ENCODE results near the gene C3orf38. TPM values are rescaled to one million over a fixed set of nuclear protein-coding genes. Genes with fewer than 3 reads are reported as not detected.
A peak's percentile ranks its signal among the peaks of the same experiment; 100 is the strongest.
"Not testable (repeated sequence)": the region's sequence is repeated elsewhere in the genome, so short reads cannot be mapped to it uniquely, and the experiment has no call there.

The C3orf38 gene
- 10.7 and 12.5 TPM in 2 replicates for total RNA-seq (2014; rRNA removed; shearing (Covaris generic); ENCODE audit: low replicate concordance)

GRCh38 chr3:88149509-88150362 is at the start of gene C3orf38:
Gene C3orf38, plus strand, starts transcription at chr3:88149959. Its CDS starts 94 bp downstream, at chr3:88150053.
- in situ Hi-C loops (cut with HindIII; ENCODE audit: low pct_unique_long_range_greater_than_20kb, low sequenced_read_pairs) = no loop called here
- peak; percentile 87 for DNase-seq (ENCODE audit: low read depth)

- in situ Hi-C loops (cut with HindIII; ENCODE audit: low pct_unique_long_range_greater_than_20kb, low sequenced_read_pairs) = no loop called here
- no peak for DNase-seq (ENCODE audit: low read depth)
Observed at GRCh38 chr3:88101142-88101541, 48.6 kb upstream of the C3orf38 start.

- no peak for DNase-seq (ENCODE audit: low read depth)
- in situ Hi-C loops (cut with HindIII; ENCODE audit: low pct_unique_long_range_greater_than_20kb, low sequenced_read_pairs) = no loop called here
Observed at GRCh38 chr3:88105325-88105724, 44.4 kb upstream of the C3orf38 start.

DNA sequence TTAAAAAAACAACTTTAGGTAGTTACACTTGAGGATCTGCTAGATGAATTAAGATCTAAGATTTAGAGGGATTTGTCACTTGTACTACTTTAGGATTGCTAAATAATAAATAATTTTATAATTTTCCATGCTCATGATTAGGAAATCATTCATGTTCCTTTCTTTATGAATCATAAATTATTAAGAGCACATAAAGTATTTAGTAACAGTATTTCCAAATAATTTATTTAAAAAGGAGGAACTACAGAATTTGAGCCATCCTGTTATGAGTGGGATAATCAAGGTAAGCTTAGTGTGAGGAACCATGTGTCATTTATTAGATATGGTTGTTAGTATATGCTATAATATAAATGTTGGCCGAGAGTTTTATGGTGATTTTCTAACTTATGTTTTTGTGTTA is 37.5 kb upstream of the C3orf38 start:
- DNase-seq (ENCODE audit: low read depth) = no peak
- in situ Hi-C loops (cut with HindIII; ENCODE audit: low pct_unique_long_range_greater_than_20kb, low sequenced_read_pairs) = no loop called here

DNA sequence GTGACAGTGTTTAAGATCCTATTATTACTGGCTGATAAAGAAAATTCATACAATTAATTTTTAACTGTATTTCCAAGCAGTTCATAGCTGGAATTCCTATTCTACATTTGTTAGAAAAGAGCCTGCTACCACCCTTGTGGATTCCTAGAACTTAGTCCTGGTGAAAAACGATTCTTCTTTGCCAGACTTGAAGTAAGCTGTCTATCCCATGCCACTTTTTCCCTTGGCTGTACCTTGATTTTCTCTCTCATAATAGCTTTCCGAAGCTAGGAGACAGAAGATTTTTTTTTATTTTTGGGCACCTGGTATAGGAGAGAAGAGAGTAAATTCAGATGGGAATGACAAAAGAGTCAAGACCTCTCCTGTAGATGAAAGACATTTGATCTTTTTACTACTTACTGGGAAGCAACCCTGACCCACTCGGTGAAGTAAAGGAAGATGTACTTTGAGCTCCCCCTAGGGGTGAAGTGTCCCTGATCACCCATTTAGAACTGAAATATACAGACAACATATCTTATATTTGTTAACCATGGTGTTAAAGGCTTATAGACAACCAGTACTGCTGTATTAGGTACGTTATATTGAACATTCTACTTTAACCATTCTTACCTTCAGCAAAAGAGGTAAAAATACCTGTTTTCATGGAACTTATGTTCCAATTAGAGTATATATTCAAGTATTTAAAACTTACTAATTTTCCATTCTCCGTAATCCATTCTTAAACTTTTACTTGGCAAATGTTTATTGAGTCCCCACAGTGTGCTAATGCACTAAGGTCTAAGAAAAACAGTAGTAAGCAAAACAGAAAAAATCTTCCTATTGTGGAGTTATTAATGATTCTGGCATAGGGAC is 36.2 kb upstream of the C3orf38 start:
- DNase-seq (ENCODE audit: low read depth) = peak; percentile 30
- in situ Hi-C loops (cut with HindIII; ENCODE audit: low pct_unique_long_range_greater_than_20kb, low sequenced_read_pairs) = no loop called here

- DNase-seq (ENCODE audit: low read depth) = no peak
- in situ Hi-C loops (cut with HindIII; ENCODE audit: low pct_unique_long_range_greater_than_20kb, low sequenced_read_pairs) = no loop called here
Observed at GRCh38 chr3:88114878-88115549, 34.7 kb upstream of the C3orf38 start.

DNA sequence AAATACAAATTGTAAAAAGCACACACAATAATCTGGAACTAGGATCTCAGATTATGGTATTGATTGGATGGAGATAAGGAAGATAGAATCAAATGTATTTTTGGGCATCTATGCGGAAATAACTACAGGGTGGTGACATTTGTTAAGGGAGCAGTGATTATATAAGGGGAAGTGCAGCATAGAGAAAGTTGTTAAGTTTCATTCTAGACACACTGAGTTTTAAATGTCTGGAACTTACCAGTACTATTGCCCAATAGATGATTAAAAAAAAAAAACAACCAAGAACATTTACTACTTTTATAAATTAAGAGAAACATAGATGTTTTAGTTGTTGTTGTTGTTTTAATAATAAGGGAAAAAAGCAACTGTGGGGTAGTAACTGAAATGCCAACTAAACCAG is 32.1 kb upstream of the C3orf38 start:
- in situ Hi-C loops (cut with HindIII; ENCODE audit: low pct_unique_long_range_greater_than_20kb, low sequenced_read_pairs) = no loop called here
- DNase-seq (ENCODE audit: low read depth) = no peak

GRCh38 chr3:88118603-88119002 is 31.2 kb upstream of the C3orf38 start:
- DNase-seq (ENCODE audit: low read depth); in situ Hi-C loops (cut with HindIII; ENCODE audit: low pct_unique_long_range_greater_than_20kb, low sequenced_read_pairs): not testable (repeated sequence)

GRCh38 chr3:88123526-88123925 is 26.2 kb upstream of the C3orf38 start:
- in situ Hi-C loops (cut with HindIII; ENCODE audit: low pct_unique_long_range_greater_than_20kb, low sequenced_read_pairs) = no loop called here
- no peak for DNase-seq (ENCODE audit: low read depth)

DNA sequence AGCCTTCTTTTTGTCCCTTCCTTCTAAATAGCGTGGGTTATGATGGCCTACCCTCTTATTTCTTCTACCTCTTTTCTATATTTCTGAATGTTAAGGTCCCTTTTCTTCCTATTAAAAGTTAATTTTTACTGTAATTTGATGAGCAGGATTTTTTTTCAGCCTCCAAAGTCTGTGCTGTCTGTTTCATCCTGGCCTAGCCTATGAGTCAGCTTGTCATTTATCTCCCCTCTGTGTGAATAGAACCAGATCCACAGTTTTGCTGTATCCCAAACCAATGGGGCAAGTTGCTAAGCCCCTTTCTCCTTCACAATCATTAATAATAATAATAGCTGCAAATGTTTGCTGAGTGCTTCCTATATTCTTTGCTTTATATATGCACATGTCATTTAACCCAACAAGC is 18.1 kb upstream of the C3orf38 start:
- in situ Hi-C loops (cut with HindIII; ENCODE audit: low pct_unique_long_range_greater_than_20kb, low sequenced_read_pairs) = no loop called here
- no peak for DNase-seq (ENCODE audit: low read depth)

- in situ Hi-C loops (cut with HindIII; ENCODE audit: low pct_unique_long_range_greater_than_20kb, low sequenced_read_pairs) = no loop called here
- no peak for DNase-seq (ENCODE audit: low read depth)
Observed at GRCh38 chr3:88132894-88133293, 16.9 kb upstream of the C3orf38 start.

- DNase-seq (ENCODE audit: low read depth) = no peak
- in situ Hi-C loops (cut with HindIII; ENCODE audit: low pct_unique_long_range_greater_than_20kb, low sequenced_read_pairs) = no loop called here
Observed at GRCh38 chr3:88133711-88134263, 16.0 kb upstream of the C3orf38 start.

- in situ Hi-C loops (cut with HindIII; ENCODE audit: low pct_unique_long_range_greater_than_20kb, low sequenced_read_pairs) = no loop called here
- DNase-seq (ENCODE audit: low read depth) = no peak
Observed at GRCh38 chr3:88137836-88138235, 11.9 kb upstream of the C3orf38 start.

DNA sequence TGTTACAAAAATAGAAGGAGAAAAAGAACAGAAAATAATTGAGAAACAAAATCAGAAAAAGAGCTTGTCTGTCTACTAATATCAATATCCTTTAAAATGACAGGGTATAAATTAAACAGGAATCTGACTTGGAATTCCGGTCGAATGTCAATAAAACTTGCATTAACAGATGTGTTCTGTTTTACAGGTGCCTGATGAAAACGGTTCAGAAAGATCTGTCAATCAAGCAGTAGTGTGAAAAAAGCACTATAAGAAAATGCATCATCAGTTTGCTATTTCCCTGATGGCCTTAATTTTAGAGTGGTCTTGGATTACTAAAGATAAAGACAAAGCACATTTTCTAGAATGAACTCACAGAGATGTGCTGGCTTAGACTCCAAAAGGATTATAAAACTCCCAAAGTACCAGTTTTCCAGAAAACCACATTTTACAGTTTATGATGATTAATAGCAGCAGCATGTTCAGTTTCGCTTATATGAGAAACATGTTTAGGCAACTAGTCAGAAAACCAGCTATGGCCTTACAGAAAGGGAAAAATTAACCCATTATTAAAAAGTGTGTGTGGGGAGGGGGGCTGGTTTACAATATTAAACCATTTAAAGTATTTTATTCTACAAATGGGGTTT is 8.2 kb upstream of the C3orf38 start:
- in situ Hi-C loops (cut with HindIII; ENCODE audit: low pct_unique_long_range_greater_than_20kb, low sequenced_read_pairs) = no loop called here
- no peak for DNase-seq (ENCODE audit: low read depth)

GRCh38 chr3:88142094-88142624 is 7.6 kb upstream of the C3orf38 start:
- in situ Hi-C loops (cut with HindIII; ENCODE audit: low pct_unique_long_range_greater_than_20kb, low sequenced_read_pairs) = no loop called here
- no peak for DNase-seq (ENCODE audit: low read depth)

GRCh38 chr3:88147261-88147660 is 2.5 kb upstream of the C3orf38 start:
- in situ Hi-C loops (cut with HindIII; ENCODE audit: low pct_unique_long_range_greater_than_20kb, low sequenced_read_pairs) = no loop called here
- no peak for DNase-seq (ENCODE audit: low read depth)

- in situ Hi-C loops (cut with HindIII; ENCODE audit: low pct_unique_long_range_greater_than_20kb, low sequenced_read_pairs) = no loop called here
Observed at GRCh38 chr3:88148651-88149050, 1.1 kb upstream of the C3orf38 start.

GRCh38 chr3:88149101-88149508 is 654 bp upstream of the C3orf38 start:
- no peak for DNase-seq (ENCODE audit: low read depth)
- in situ Hi-C loops (cut with HindIII; ENCODE audit: low pct_unique_long_range_greater_than_20kb, low sequenced_read_pairs) = no loop called here

More at GRCh38 chr3:88148651-88149050, 1.1 kb upstream of the C3orf38 start:
- DNase-seq (ENCODE audit: low read depth) = no peak
